PC-3 (cell line): ENCODE measurements around the gene SH2D3C.

Source experiments
- CTCF ChIP-seq: fragments of 300-600 bp; sonication (generic); conservative IDR thresholded peaks from 2 replicates; pipeline ENCODE4 v1.5.1; 2017; ENCODE audit warnings: antibody characterized with exemption, low read depth, mild to moderate bottlenecking, low read length
- EZH2 ChIP-seq: fragments of 300-600 bp; sonication (generic); IDR thresholded peaks from one replicate; pipeline ENCODE4 v1.6.1; 2017; ENCODE audit warnings: antibody characterized with exemption, mild to moderate bottlenecking, low read length; ENCODE audit not compliant: unreplicated experiment
- EZH2phosphoT487 ChIP-seq: fragments of 300-600 bp; sonication (generic); IDR thresholded peaks from 2 replicates; pipeline ENCODE4 v1.6.1; 2018; ENCODE audit warnings: mild to moderate bottlenecking, antibody characterized with exemption, low read length, borderline replicate concordance

- TF ChIP-seq CTCF, result no peak
- TF ChIP-seq EZH2, result no peak
- no peak for TF ChIP-seq EZH2phosphoT487
Observed at GRCh38 chr9:127689329-127690000, 89.0 kb downstream of the SH2D3C start.
